HepG2 (cell line): ENCODE measurements around the gene CAPZB. TPM values are rescaled to one million over a fixed set of nuclear protein-coding genes. Genes with fewer than 3 reads are reported as not detected.

ENCODE experiments used
- ATF1 ChIP-seq: IDR thresholded peaks from 2 replicates; pipeline ENCODE4 v1.6.1; 2016; ENCODE audit warnings: mild to moderate bottlenecking, control low read depth
- CAMTA2 ChIP-seq: sonication (generic); formaldehyde crosslinking; IDR thresholded peaks from 2 replicates; pipeline ENCODE4 v1.4.0; 2020; ENCODE audit warnings: mild to moderate bottlenecking, missing genetic modification reagents, borderline replicate concordance
- FOXK1 ChIP-seq: sonication (generic); formaldehyde crosslinking; IDR thresholded peaks from 2 replicates; pipeline ENCODE4 v1.4.0; 2020; ENCODE audit warnings: low read depth, missing genetic modification reagents, borderline replicate concordance
- GATAD1 ChIP-seq: IDR thresholded peaks from 2 replicates; pipeline ENCODE4 v1.6.1; 2016; ENCODE audit warnings: missing genetic modification reagents, missing compliant biosample characterization
- GATAD2A ChIP-seq: IDR thresholded peaks from 2 replicates; pipeline ENCODE4 v1.6.1; 2016
- IKZF1 ChIP-seq: fragments of 450-650 bp; IDR thresholded peaks from 2 replicates; pipeline ENCODE4 v1.7.1; 2016
- IKZF4 ChIP-seq: sonication (generic); formaldehyde crosslinking; IDR thresholded peaks from 2 replicates; pipeline ENCODE4 v1.5.1; 2020; ENCODE audit warnings: borderline replicate concordance, mild to moderate bottlenecking, low read depth, missing genetic modification reagents; ENCODE audit errors: not compliant biosample characterization
- MXD4 ChIP-seq: IDR thresholded peaks from 2 replicates; pipeline ENCODE4 v1.6.1; 2016; ENCODE audit warnings: mild to moderate bottlenecking, missing biosample characterization, missing genetic modification reagents
- MYC ChIP-seq: sonication (generic); formaldehyde crosslinking; IDR thresholded peaks from 2 replicates; pipeline ENCODE4 v1.9.0; 2021; ENCODE audit warnings: missing genetic modification reagents, borderline replicate concordance
- NFIC ChIP-seq: IDR thresholded peaks from 2 replicates; pipeline ENCODE4 v1.6.1; 2012; ENCODE audit warnings: mild to moderate bottlenecking, low read length, inconsistent platforms
- REPIN1 ChIP-seq: sonication (generic); formaldehyde crosslinking; IDR thresholded peaks from 2 replicates; pipeline ENCODE4 v1.8.0; 2022; ENCODE audit warnings: missing genetic modification reagents, low read depth, mild to moderate bottlenecking, borderline replicate concordance
- SP5 ChIP-seq: IDR thresholded peaks from 2 replicates; pipeline ENCODE4 v1.6.1; 2016; ENCODE audit warnings: low read depth, borderline replicate concordance
- SRF ChIP-seq: IDR thresholded peaks from 2 replicates; pipeline ENCODE4 v1.6.1; 2011; ENCODE audit warnings: mild to moderate bottlenecking, low read depth, low read length, moderate library complexity
- TAF15 ChIP-seq: fragments of 200-400 bp; formaldehyde crosslinking; IDR thresholded peaks from one replicate; pipeline ENCODE4 v1.6.1; 2018; ENCODE audit warnings: mild to moderate bottlenecking, low read depth, low read length; ENCODE audit not compliant: poor library complexity, severe bottlenecking
- TBX2 ChIP-seq: sonication (generic); formaldehyde crosslinking; IDR thresholded peaks from 2 replicates; pipeline ENCODE4 v1.5.0; 2020; ENCODE audit warnings: missing genetic modification reagents, mild to moderate bottlenecking, borderline replicate concordance
- TCF7 ChIP-seq: sonication (generic); IDR thresholded peaks from 2 replicates; pipeline ENCODE4 v1.6.1; 2016; ENCODE audit warnings: antibody characterized with exemption, low read depth
- ZNF30 ChIP-seq: sonication (generic); formaldehyde crosslinking; IDR thresholded peaks from 2 replicates; pipeline ENCODE4 v1.5.0; 2020; ENCODE audit warnings: mild to moderate bottlenecking, missing genetic modification reagents
- ZNF775 ChIP-seq: sonication (generic); formaldehyde crosslinking; IDR thresholded peaks from 2 replicates; pipeline ENCODE4 v1.4.0; 2020; ENCODE audit warnings: missing genetic modification reagents, mild to moderate bottlenecking, moderate library complexity, borderline replicate concordance
- ZNF878 ChIP-seq: sonication (generic); formaldehyde crosslinking; IDR thresholded peaks from 2 replicates; pipeline ENCODE4 v1.8.1; 2023; ENCODE audit warnings: mild to moderate bottlenecking, missing genetic modification reagents, moderate library complexity
- ZSCAN29 ChIP-seq: sonication (generic); formaldehyde crosslinking; conservative IDR thresholded peaks from 2 replicates; pipeline ENCODE4 v1.4.0; 2020; ENCODE audit warnings: mild to moderate bottlenecking, missing genetic modification reagents
- polyA plus RNA-seq, 8 experiments: library from polyadenylated mRNA; depleted of rRNA in 3 of 8; stranded (reverse) in 7 of 8; unstranded in 1 of 8; fragments of >200 nt; fragmentation: Illumina TruSeq in 4 of 8; extraction: Trizol in 4 of 8; gene quantifications; 2 replicates each; pipeline versions ENCODE4 v1.2.1 to v1.2.3, GENCODE V29; 2011 to 2016; ENCODE audit warnings: low read depth in 4 of 8, missing spikeins in 1 of 8, mixed read lengths in 1 of 8; ENCODE audit not compliant: insufficient read depth in 1 of 8
- total RNA-seq, 5 experiments: library from RNA; depleted of rRNA; stranded (reverse); fragments of >200 nt; fragmentation: Illumina TruSeq; extraction: Trizol; gene quantifications; 2 replicates each; pipeline ENCODE4 v1.2.3, GENCODE V29; 2016; ENCODE audit warnings: low read depth in 1 of 5
- TF ChIP-seq, protein P1 (sequence below): IDR thresholded peaks from 2 replicates; pipeline ENCODE4 v1.6.1; 2016; ENCODE audit warnings: low read depth, control low read depth
- TF ChIP-seq, protein P2 (sequence below): sonication (generic); formaldehyde crosslinking; conservative IDR thresholded peaks from 2 replicates; pipeline ENCODE4 v1.4.0; 2020; ENCODE audit warnings: missing genetic modification reagents
- TF ChIP-seq, protein P3 (sequence below): sonication (generic); formaldehyde crosslinking; IDR thresholded peaks from 2 replicates; pipeline ENCODE4 v1.4.0; 2020; ENCODE audit warnings: missing genetic modification reagents, borderline replicate concordance

The CAPZB gene
- total and polyA plus RNA-seq, 2 of the 13 experiments (the other 11 are each of a cell fraction or from before 2014, with no cell fraction given) = 58.9 to 76.9 TPM

DNA sequence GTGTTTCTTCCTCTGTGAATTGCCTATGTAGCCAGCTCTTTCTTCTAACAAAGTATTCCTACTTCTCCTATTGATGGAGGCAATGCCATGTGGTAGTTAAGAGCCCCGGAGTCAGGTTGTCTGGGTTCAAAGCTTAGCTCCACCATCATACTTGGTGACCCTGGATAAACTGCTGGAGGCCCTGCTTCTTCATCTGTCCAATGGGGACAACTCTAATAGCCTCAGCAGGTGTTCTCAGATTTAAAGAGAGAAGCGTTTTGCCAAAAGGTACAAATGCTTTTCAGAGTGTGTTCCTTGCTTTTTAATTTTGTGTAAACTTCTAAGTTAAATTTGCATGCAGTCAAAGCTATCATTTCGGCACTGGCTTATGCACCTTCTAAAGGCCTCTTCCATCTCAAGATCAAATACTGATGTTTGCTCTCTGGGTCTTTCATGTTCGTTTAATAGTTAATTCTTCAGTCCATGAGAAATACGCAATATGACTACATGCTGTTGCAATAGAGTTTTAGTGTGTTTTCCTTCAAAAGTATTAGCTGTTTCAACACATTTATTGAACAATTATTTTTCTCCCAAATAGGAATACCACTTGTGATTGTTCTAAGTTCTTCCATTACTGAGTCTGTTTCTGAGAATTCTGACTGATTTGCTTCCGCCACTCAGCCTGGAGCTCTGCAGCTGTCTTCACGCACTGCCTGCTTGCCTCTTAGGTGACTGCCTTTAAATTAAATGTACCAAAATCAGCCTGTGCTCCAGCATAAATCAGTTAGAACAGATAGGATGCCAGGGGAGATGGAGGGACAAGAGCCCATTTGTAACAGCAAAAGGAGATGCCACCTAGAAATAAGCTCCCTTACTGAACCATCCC lies 75.6 kb downstream of the CAPZB start (continued):
- TF ChIP-seq GATAD2A (CRISPR knock-in tag) = peak; percentile 83
- no peak for TF ChIP-seq REPIN1 (CRISPR knock-in tag)
- TF ChIP-seq, protein P1, sequence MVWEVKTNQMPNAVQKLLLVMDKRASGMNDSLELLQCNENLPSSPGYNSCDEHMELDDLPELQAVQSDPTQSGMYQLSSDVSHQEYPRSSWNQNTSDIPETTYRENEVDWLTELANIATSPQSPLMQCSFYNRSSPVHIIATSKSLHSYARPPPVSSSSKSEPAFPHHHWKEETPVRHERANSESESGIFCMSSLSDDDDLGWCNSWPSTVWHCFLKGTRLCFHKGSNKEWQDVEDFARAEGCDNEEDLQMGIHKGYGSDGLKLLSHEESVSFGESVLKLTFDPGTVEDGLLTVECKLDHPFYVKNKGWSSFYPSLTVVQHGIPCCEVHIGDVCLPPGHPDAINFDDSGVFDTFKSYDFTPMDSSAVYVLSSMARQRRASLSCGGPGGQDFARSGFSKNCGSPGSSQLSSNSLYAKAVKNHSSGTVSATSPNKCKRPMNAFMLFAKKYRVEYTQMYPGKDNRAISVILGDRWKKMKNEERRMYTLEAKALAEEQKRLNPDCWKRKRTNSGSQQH (CRISPR knock-in tag) = no peak
- TF ChIP-seq FOXK1 (CRISPR knock-in tag) = no peak
- TF ChIP-seq ZNF775 (CRISPR knock-in tag) = no peak
- no peak for TF ChIP-seq TAF15
- no peak for TF ChIP-seq TBX2 (CRISPR knock-in tag)
- TF ChIP-seq MXD4 (CRISPR knock-in tag) = no peak
- TF ChIP-seq, protein P2, sequence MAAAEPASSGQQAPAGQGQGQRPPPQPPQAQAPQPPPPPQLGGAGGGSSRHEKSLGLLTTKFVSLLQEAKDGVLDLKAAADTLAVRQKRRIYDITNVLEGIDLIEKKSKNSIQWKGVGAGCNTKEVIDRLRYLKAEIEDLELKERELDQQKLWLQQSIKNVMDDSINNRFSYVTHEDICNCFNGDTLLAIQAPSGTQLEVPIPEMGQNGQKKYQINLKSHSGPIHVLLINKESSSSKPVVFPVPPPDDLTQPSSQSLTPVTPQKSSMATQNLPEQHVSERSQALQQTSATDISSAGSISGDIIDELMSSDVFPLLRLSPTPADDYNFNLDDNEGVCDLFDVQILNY (CRISPR knock-in tag) = no peak
- peak; percentile 96 for TF ChIP-seq TCF7
- TF ChIP-seq SRF = no peak
- no peak for TF ChIP-seq MYC (CRISPR knock-in tag)
- TF ChIP-seq CAMTA2 (CRISPR knock-in tag) = no peak
- no peak for TF ChIP-seq ZNF878 (CRISPR knock-in tag)
- TF ChIP-seq NFIC = peak; percentile 78
- no peak for TF ChIP-seq IKZF1
- TF ChIP-seq GATAD1 (CRISPR knock-in tag) = no peak
- no peak for TF ChIP-seq IKZF4 (CRISPR knock-in tag)
- no peak for TF ChIP-seq ZSCAN29 (CRISPR knock-in tag)
- TF ChIP-seq, protein P3, sequence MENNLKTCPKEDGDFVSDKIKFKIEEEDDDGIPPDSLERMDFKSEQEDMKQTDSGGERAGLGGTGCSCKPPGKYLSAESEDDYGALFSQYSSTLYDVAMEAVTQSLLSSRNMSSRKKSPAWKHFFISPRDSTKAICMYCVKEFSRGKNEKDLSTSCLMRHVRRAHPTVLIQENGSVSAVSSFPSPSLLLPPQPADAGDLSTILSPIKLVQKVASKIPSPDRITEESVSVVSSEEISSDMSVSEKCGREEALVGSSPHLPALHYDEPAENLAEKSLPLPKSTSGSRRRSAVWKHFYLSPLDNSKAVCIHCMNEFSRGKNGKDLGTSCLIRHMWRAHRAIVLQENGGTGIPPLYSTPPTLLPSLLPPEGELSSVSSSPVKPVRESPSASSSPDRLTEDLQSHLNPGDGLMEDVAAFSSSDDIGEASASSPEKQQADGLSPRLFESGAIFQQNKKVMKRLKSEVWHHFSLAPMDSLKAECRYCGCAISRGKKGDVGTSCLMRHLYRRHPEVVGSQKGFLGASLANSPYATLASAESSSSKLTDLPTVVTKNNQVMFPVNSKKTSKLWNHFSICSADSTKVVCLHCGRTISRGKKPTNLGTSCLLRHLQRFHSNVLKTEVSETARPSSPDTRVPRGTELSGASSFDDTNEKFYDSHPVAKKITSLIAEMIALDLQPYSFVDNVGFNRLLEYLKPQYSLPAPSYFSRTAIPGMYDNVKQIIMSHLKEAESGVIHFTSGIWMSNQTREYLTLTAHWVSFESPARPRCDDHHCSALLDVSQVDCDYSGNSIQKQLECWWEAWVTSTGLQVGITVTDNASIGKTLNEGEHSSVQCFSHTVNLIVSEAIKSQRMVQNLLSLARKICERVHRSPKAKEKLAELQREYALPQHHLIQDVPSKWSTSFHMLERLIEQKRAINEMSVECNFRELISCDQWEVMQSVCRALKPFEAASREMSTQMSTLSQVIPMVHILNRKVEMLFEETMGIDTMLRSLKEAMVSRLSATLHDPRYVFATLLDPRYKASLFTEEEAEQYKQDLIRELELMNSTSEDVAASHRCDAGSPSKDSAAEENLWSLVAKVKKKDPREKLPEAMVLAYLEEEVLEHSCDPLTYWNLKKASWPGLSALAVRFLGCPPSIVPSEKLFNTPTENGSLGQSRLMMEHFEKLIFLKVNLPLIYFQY (CRISPR knock-in tag) = no peak
- TF ChIP-seq SP5 (CRISPR knock-in tag) = no peak
- TF ChIP-seq ATF1 = no peak
- TF ChIP-seq ZNF30 (CRISPR knock-in tag) = no peak
